Suppressor macrophage treated with lipopolysaccharide for 4 hours (primary cell): Measurements from ENCODE around the gene STKLD1.
"Not testable (repeated sequence)": the region's sequence is repeated elsewhere in the genome, so short reads cannot be mapped to it uniquely, and the experiment has no call there.

ENCODE experiments used
- DNase-seq: peaks from one replicate; pipeline ENCODE4 v3.0.0-alpha.2; 2020

Gene STKLD1

GRCh38 chr9:133366435-133366834 lies 9.7 kb upstream of the STKLD1 start:
- DNase-seq: no peak

- DNase-seq: no peak
Measured at GRCh38 chr9:133367221-133367620, 8.9 kb upstream of the STKLD1 start.

GRCh38 chr9:133367778-133368177 lies 8.4 kb upstream of the STKLD1 start:
- DNase-seq: no peak

GRCh38 chr9:133368249-133368881 lies 7.8 kb upstream of the STKLD1 start:
- no peak for DNase-seq

GRCh38 chr9:133369422-133369821 lies 6.7 kb upstream of the STKLD1 start:
- no peak for DNase-seq

GRCh38 chr9:133369933-133370332 lies 6.2 kb upstream of the STKLD1 start:
- no peak for DNase-seq

GRCh38 chr9:133370685-133371084 lies 5.5 kb upstream of the STKLD1 start:
- DNase-seq: no peak

GRCh38 chr9:133371261-133371711 lies 4.9 kb upstream of the STKLD1 start:
- DNase-seq: peak; percentile 28

GRCh38 chr9:133372144-133372543 lies 4.0 kb upstream of the STKLD1 start:
- DNase-seq: no peak

GRCh38 chr9:133374612-133375115 lies 1.5 kb upstream of the STKLD1 start:
- DNase-seq: peak; percentile 60

- DNase-seq: peak; percentile 48
Measured at GRCh38 chr9:133375116-133375723, 946 bp upstream of the STKLD1 start.

GRCh38 chr9:133377280-133377679 lies 1.1 kb downstream of the STKLD1 start:
- DNase-seq: not testable (repeated sequence)

- no peak for DNase-seq
Measured at GRCh38 chr9:133377721-133378216, 1.6 kb downstream of the STKLD1 start.

GRCh38 chr9:133378408-133378962 lies 2.3 kb downstream of the STKLD1 start:
- DNase-seq: no peak

- no peak for DNase-seq
Measured at GRCh38 chr9:133379153-133380086, 3.3 kb downstream of the STKLD1 start.

GRCh38 chr9:133380734-133381133 lies 4.6 kb downstream of the STKLD1 start:
- no peak for DNase-seq

GRCh38 chr9:133382507-133383141 lies 6.5 kb downstream of the STKLD1 start:
- no peak for DNase-seq

- no peak for DNase-seq
Measured at GRCh38 chr9:133383438-133383837, 7.3 kb downstream of the STKLD1 start.

- no peak for DNase-seq
Measured at GRCh38 chr9:133384736-133385321, 8.7 kb downstream of the STKLD1 start.

GRCh38 chr9:133385452-133385851 lies 9.3 kb downstream of the STKLD1 start:
- DNase-seq: no peak

- DNase-seq: no peak
Measured at GRCh38 chr9:133386338-133386737, 10.2 kb downstream of the STKLD1 start.

- DNase-seq: no peak
Measured at GRCh38 chr9:133387680-133388079, 11.5 kb downstream of the STKLD1 start.
